ENCODE measurements around the gene FAM149A. TPM values are rescaled to one million over a fixed set of nuclear protein-coding genes. Genes with fewer than 3 reads are reported as not detected.

The FAM149A gene
- total and polyA plus RNA-seq, 10 of the 15 experiments (the other 5 are each of a cell fraction or from before 2014, with no cell fraction given), result 0.38 to 1.9 (median 0.99) TPM

DNA sequence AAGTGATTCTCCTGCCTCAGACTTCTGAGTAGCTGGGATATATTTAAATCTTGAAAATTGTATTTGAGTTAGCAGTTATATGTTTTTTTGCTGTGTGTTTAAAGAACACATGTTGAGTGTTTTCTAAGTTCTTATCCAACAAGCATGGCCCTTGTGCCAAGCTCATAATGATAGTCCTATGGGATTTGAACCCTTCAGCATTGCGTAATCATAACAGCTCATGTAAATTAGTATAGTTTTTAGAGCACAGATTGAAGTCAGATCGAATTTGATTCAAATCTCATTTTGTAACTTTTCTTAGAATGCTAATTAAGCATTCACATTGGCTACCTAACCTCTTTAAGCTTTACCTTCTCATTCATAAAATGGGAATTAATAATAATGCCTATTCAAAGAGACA is 12.2 kb downstream of the FAM149A start:
- Histone ChIP-seq H3K9me3 (replicated peaks; ENCODE audit: control insufficient read depth, insufficient read depth, low read length) (no peaks in the 10 kb centered on the region), H3K79me2 (ENCODE audit: control insufficient read depth, insufficient read depth, low read length) (no peaks in the 10 kb centered on the region), H3K36me3 (ENCODE audit: control insufficient read depth in 2 of 2, insufficient read depth in 2 of 2, low read length in 1 of 2) (no peaks in the 10 kb centered on the region), H4K20me1 (ENCODE audit: control insufficient read depth, insufficient read depth) (no peaks in the 10 kb centered on the region), H3K27me3 (replicated peaks in 1 of 2; ENCODE audit: control insufficient read depth in 2 of 2, insufficient read depth in 2 of 2, low read length in 1 of 2) (no peaks in the 10 kb centered on the region), H3K9ac (ENCODE audit: control insufficient read depth, insufficient read depth, low read length) (no peak overlapping the region), H3K4me1 (ENCODE audit: control insufficient read depth, insufficient read depth, low read length) (no peaks in the 10 kb centered on the region), H3K4me2 (ENCODE audit: control insufficient read depth, insufficient read depth) (no peak overlapping the region), H2AFZ (ENCODE audit: control insufficient read depth, low read depth, low read length) (no peak overlapping the region), H3K27ac (ENCODE audit: control insufficient read depth, insufficient read depth) (no peak overlapping the region), H3K4me3 (no peak overlapping the region)
- ChIA-PET POLR2A (no interaction called here), CTCF (interaction anchor here (0.8 to 1.9 kb wide), 2 partner anchors 10 to 21 kb away, joined by 3 to 4 read pairs; no protein-coding TSS in a partner anchor), SMC1A (ENCODE audit: uncharacterized antibody, unreplicated experiment) (interaction anchor here (1.2 kb wide), 1 partner anchor 13 kb away, joined by 3 read pairs; no protein-coding TSS in a partner anchor), RAD21 (ENCODE audit: unreplicated experiment) (no interaction called here)
- 50% methylated on average over 2 of the region's 2 CpGs for whole genome bisulfite sequencing (ENCODE audit: insufficient coverage, insufficient replicate concordance, low lambda C conversion rate, missing lambda C conversion rate)
- intact Hi-C loops (cut with micrococcal nuclease; ENCODE audit: unreplicated experiment), result no loop called here
- ATAC-seq (no peak), DNase-seq (ENCODE audit: low read depth, low spot score) (no peak), FAIRE-seq (no peak)
- BruUV-seq (replicated peaks), result no TSS peak
- in situ Hi-C loops (cut with MboI), result no loop called here
- TF ChIP-seq ZNF592 (IDR thresholded peaks at IDR 0.05) (no peak), HDAC2 (IDR thresholded peaks at IDR 0.05) (no peak), ZBED1 (IDR thresholded peaks at IDR 0.05; ENCODE audit: borderline replicate concordance) (no peak), IRF4 (IDR thresholded peaks at IDR 0.05; ENCODE audit: low read depth, low read length) (no peak)

Data from GM12878 (cell line).